ENCODE results near the gene CLEC12A.

Gene CLEC12A

DNA sequence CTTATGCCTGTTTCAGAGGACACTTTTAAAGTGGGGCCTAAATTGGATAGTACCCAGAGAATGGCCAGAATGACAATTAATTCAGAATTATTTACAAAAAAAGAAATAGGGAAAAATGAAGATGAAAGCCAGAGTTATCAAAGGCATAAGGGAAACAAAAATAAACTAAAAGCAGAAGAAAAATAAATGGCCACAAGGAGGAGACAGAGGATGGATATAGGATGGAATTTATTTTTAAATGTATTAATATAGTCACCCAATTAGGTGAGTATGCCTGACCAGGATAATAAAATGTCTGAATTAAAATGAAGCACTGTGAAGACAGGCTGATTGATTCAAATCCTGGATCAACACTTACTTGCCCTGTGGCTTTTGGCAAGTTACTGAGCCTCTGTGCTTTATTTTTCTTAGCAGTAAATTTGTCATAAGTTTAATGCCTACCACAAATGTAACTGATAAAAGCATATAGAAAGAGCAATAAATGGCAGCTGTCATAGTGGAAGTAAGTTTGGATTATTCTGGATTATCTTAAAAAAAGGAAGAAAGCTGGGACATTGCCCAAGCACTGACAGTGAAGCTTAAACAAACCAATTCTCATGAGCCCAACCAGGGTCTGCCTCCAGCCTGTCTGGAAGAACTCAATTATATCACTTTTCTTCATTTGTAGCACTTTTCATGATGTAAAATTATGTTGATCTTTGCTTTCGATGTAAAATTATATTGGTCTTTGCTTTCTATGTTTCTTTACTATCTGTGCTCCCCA, 62.8 kb downstream of the CLEC12A start:
- DNase-seq (ENCODE audit: low read depth), result no peak
